Vagina (tissue), 2 donors: Measurements from ENCODE around the gene NT5DC2.

ENCODE experiments used
- CTCF ChIP-seq, 3 experiments: fragments of 450-650 bp in 2 of 3; fragments of 200-600 bp in 1 of 3; sonication (generic) in 1 of 3; IDR thresholded peaks; one replicate each; pipeline ENCODE4 v1.5.1; 2017 to 2019; ENCODE audit warnings: antibody characterized with exemption in 3 of 3, mild to moderate bottlenecking in 2 of 3, moderate library complexity in 2 of 3
- POLR2A ChIP-seq, 2 donors: fragments of 450-650 bp; IDR thresholded peaks; one replicate each; pipeline ENCODE4 v1.6.1; 2017; ENCODE audit warnings: antibody characterized with exemption in 2 of 2, mild to moderate bottlenecking in 2 of 2, moderate library complexity in 2 of 2
- POLR2AphosphoS5 ChIP-seq, 2 donors: sonication (generic); formaldehyde crosslinking; IDR thresholded peaks; one replicate each; pipeline ENCODE4 v1.9.0; 2017; ENCODE audit warnings: antibody characterized with exemption in 2 of 2, mild to moderate bottlenecking in 2 of 2, low read depth in 1 of 2; ENCODE audit not compliant: insufficient read depth in 1 of 2

GRCh38 chr3:52546111-52546901, 12.6 kb upstream of the NT5DC2 start:
- TF ChIP-seq POLR2AphosphoS5 (IDR thresholded peaks at IDR 0.05; ENCODE audit: insufficient read depth in 1 of 2, low read depth in 1 of 2) (no peak), CTCF (IDR thresholded peaks at IDR 0.05) (no peak), POLR2A (IDR thresholded peaks at IDR 0.05) (no peak)
